ENCODE data around the gene TDRD7.

DNA sequence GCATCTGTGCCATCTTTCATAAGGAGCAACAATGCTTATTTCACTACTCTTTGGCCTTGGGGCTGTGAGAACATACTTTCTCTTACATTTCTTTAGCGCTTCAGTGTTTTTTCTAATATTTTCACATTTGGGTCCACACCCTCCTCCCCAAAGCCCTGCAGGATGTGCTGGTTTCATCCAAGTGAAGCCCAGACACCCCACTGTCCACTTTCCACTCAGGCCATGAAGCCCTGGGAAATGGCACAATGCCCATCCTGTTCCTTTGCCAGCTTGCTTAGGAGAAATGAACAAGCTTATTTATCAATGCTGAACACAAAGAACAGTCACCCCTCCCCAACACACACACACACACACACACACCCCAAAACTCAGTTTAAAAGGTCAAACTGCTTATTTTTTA is 72.2 kb downstream of the TDRD7 start:
- no peak for TF ChIP-seq EZH2 (IDR thresholded peaks at IDR 0.05)
- no peak for TF ChIP-seq POLR2AphosphoS5 (IDR thresholded peaks at IDR 0.05; ENCODE audit: borderline replicate concordance, low read depth, low read length)

All from SK-N-MC (cell line).